H1 (cell line): ENCODE measurements around the gene NELL2. TPM values are rescaled to one million over a fixed set of nuclear protein-coding genes. Genes with fewer than 3 reads are reported as not detected.

Experiments
- CTCF ChIA-PET: fragments of 300-600 bp; sonication (Branson Sonifier 250); formaldehyde crosslinking; loops from one replicate; lab custom pipeline; 2021; ENCODE audit not compliant: partially characterized antibody; lab: Charles Lee
- POLR2A ChIA-PET: fragments of 300-600 bp; sonication (Branson Sonifier 250); formaldehyde crosslinking; loops from one replicate; lab custom pipeline; 2021; ENCODE audit warnings: inconsistent platforms; ENCODE audit not compliant: partially characterized antibody; lab: Charles Lee
- DNase-seq, 2 experiments: peaks; one replicate each; pipeline versions ENCODE4 v3.0.0 to v3.0.0-alpha.2; 2010 to 2022; ENCODE audit warnings: low spot score in 2 of 2, low read depth in 1 of 2, mixed read lengths in 1 of 2
- FAIRE-seq: peaks from 2 replicates; lab custom pipeline; 2011; peaks lifted over from hg19 to GRCh38; lab: Jason Lieb, UNC
- H2AFZ ChIP-seq: 2 replicates; pipeline ENCODE4 v1.8.1; 2012; ENCODE audit warnings: low read length, inconsistent platforms
- H2AK5ac ChIP-seq: 2 replicates; pipeline ENCODE4 v1.6.1; 2013; ENCODE audit warnings: low read depth, low read length
- H2BK120ac ChIP-seq: replicated peaks from 2 replicates; pipeline ENCODE3; 2013; ENCODE audit warnings: low read depth, low read length, inconsistent platforms
- H2BK12ac ChIP-seq: 2 replicates; pipeline ENCODE4 v1.6.1; 2013; ENCODE audit warnings: low read depth, low read length
- H2BK15ac ChIP-seq: 2 replicates; pipeline ENCODE4 v1.6.1; 2013; ENCODE audit warnings: low read length
- H2BK20ac ChIP-seq: 2 replicates; pipeline ENCODE4 v1.6.1; 2013; ENCODE audit warnings: low read length
- H2BK5ac ChIP-seq: 2 replicates; pipeline ENCODE4 v1.6.1; 2013; ENCODE audit warnings: low read depth, low read length
- H3K14ac ChIP-seq: 2 replicates; pipeline ENCODE4 v1.6.1; 2013; ENCODE audit warnings: inconsistent platforms; ENCODE audit not compliant: insufficient read length
- H3K18ac ChIP-seq: 2 replicates; pipeline ENCODE4 v1.6.1; 2013; ENCODE audit warnings: low read length; ENCODE audit errors: extremely low read depth
- H3K23ac ChIP-seq: 2 replicates; pipeline ENCODE4 v1.6.1; 2013; ENCODE audit warnings: inconsistent platforms; ENCODE audit not compliant: insufficient read length
- H3K23me2 ChIP-seq: 2 replicates; pipeline ENCODE4 v1.6.1; 2013; ENCODE audit warnings: low read depth, low read length
- H3K27ac ChIP-seq: 2 replicates; pipeline ENCODE4 v1.6.1; 2011; ENCODE audit warnings: low read depth, low read length, inconsistent platforms
- H3K27me3 ChIP-seq, 4 experiments: replicated peaks in 1 of 4; 1 replicate in 1 of 4; 2 replicates in 3 of 4; pipeline versions ENCODE4 v1.6.1 to v1.8.1; 2011 to 2013; ENCODE audit warnings: low read length in 3 of 4, mild to moderate bottlenecking in 3 of 4, inconsistent platforms in 2 of 4, mixed read lengths in 2 of 4, moderate library complexity in 1 of 4; ENCODE audit not compliant: control insufficient read depth in 3 of 4, insufficient read depth in 3 of 4; ENCODE audit errors: extremely low read depth in 1 of 4
- H3K36me3 ChIP-seq, 4 experiments: 2 replicates each; pipeline versions ENCODE4 v1.6.1 to v1.8.1; 2011 to 2013; ENCODE audit warnings: mild to moderate bottlenecking in 4 of 4, low read length in 3 of 4, moderate library complexity in 2 of 4, control low read depth in 1 of 4, inconsistent platforms in 1 of 4; ENCODE audit not compliant: insufficient read depth in 4 of 4, control insufficient read depth in 2 of 4
- H3K4ac ChIP-seq: replicated peaks from 2 replicates; pipeline ENCODE3; 2013; ENCODE audit warnings: low read length, low read depth, mixed read lengths, inconsistent platforms; ENCODE audit not compliant: insufficient read length
- H3K4me1 ChIP-seq, 4 experiments: replicated peaks in 1 of 4; 1 replicate in 1 of 4; 2 replicates in 3 of 4; pipeline versions ENCODE4 v1.6.1 to v1.8.1; 2011 to 2013; ENCODE audit warnings: low read length in 3 of 4, inconsistent platforms in 2 of 4, mixed read lengths in 1 of 4; ENCODE audit not compliant: insufficient read depth in 4 of 4, control insufficient read depth in 3 of 4
- H3K4me2 ChIP-seq, 2 experiments: 2 replicates each; pipeline versions ENCODE4 v1.6.1 to v1.8.1; 2011 to 2013; ENCODE audit warnings: low read depth in 2 of 2, low read length in 2 of 2, control low read depth in 1 of 2, inconsistent platforms in 1 of 2, mild to moderate bottlenecking in 1 of 2; ENCODE audit not compliant: insufficient read depth in 1 of 2
- H3K4me3 ChIP-seq, 4 experiments: fragments of 200-600, 300-600 bp in 1 of 4; sonication (generic), shearing (Covaris generic), sonication (Bioruptor Twin) in 1 of 4; 2 replicates each; pipeline versions ENCODE4 v1.5.1 to v1.8.1; 2011 to 2016; ENCODE audit warnings: low read length in 4 of 4, low read depth in 3 of 4, control low read depth in 2 of 4, inconsistent platforms in 2 of 4, mild to moderate bottlenecking in 2 of 4, mixed read lengths in 1 of 4, moderate library complexity in 1 of 4; ENCODE audit not compliant: insufficient read depth in 2 of 4; ENCODE audit errors: extremely low read depth in 1 of 4
- H3K56ac ChIP-seq: replicated peaks from 2 replicates; pipeline ENCODE3; 2013; ENCODE audit warnings: low read depth, mild to moderate bottlenecking, mixed read lengths, low read length, inconsistent platforms; ENCODE audit not compliant: insufficient read length
- H3K79me1 ChIP-seq: 2 replicates; pipeline ENCODE4 v1.6.1; 2013; ENCODE audit warnings: low read depth, low read length, control low read depth
- H3K79me2 ChIP-seq, 2 experiments: 2 replicates each; pipeline versions ENCODE4 v1.6.1 to v1.8.1; 2012 to 2013; ENCODE audit warnings: low read length in 2 of 2, mild to moderate bottlenecking in 2 of 2, inconsistent platforms in 1 of 2; ENCODE audit not compliant: insufficient read depth in 2 of 2, control insufficient read depth in 1 of 2
- H3K9ac ChIP-seq, 4 experiments: replicated peaks in 1 of 4; 1 replicate in 1 of 4; 2 replicates in 3 of 4; pipeline versions ENCODE4 v1.6.1 to v1.8.1; 2011 to 2013; ENCODE audit warnings: low read depth in 3 of 4, low read length in 3 of 4, control low read depth in 2 of 4, mild to moderate bottlenecking in 2 of 4, moderate library complexity in 2 of 4, inconsistent platforms in 1 of 4; ENCODE audit errors: extremely low read depth in 1 of 4
- H3K9me3 ChIP-seq, 2 experiments: 2 replicates each; pipeline versions ENCODE4 v1.6.1 to v1.8.1; 2012 to 2013; ENCODE audit warnings: mild to moderate bottlenecking in 2 of 2, moderate library complexity in 2 of 2, control low read depth in 1 of 2, inconsistent platforms in 1 of 2, low read depth in 1 of 2, low read length in 1 of 2, mixed read lengths in 1 of 2; ENCODE audit not compliant: insufficient read depth in 2 of 2
- H4K20me1 ChIP-seq, 2 experiments: replicated peaks in 1 of 2; 2 replicates each; pipeline versions ENCODE3 to v1.8.1; 2011 to 2013; ENCODE audit warnings: inconsistent platforms in 2 of 2, low read length in 2 of 2, mild to moderate bottlenecking in 1 of 2; ENCODE audit not compliant: insufficient read depth in 2 of 2, control insufficient read depth in 1 of 2
- H4K5ac ChIP-seq: 2 replicates; pipeline ENCODE4 v1.6.1; 2013; ENCODE audit warnings: low read length, low read depth, mixed read lengths, inconsistent platforms; ENCODE audit not compliant: insufficient read length
- H4K8ac ChIP-seq: 2 replicates; pipeline ENCODE4 v1.8.0; 2013; ENCODE audit warnings: mild to moderate bottlenecking, moderate library complexity, low read length, inconsistent platforms; ENCODE audit not compliant: insufficient read depth; ENCODE audit errors: extremely low read depth
- H4K91ac ChIP-seq: replicated peaks from 2 replicates; pipeline ENCODE3; 2013; ENCODE audit warnings: low read length, mixed read lengths, inconsistent platforms; ENCODE audit not compliant: insufficient read length
- CEBPB ChIP-seq: IDR thresholded peaks from 2 replicates; pipeline ENCODE4 v1.6.1; 2012; ENCODE audit warnings: low read depth, low read length
- GABPA ChIP-seq: IDR thresholded peaks from 2 replicates; pipeline ENCODE4 v1.6.1; 2011; ENCODE audit warnings: mild to moderate bottlenecking, low read length, moderate library complexity, borderline replicate concordance; ENCODE audit not compliant: insufficient read depth
- POLR2AphosphoS5 ChIP-seq: IDR thresholded peaks from 2 replicates; pipeline ENCODE4 v1.6.1; 2011; ENCODE audit warnings: low read depth, low read length
- TEAD4 ChIP-seq: IDR thresholded peaks from 2 replicates; pipeline ENCODE4 v1.6.1; 2012; ENCODE audit warnings: low read depth, low read length, inconsistent platforms, mixed read lengths
- WGBS, 2 experiments: shearing (Covaris generic) in 1 of 2; methylation state at CpG; one replicate each; pipeline versions ENCODE4 v1.1.6 to v1.1.7; 2013 to 2015; ENCODE audit warnings: low lambda C conversion rate in 2 of 2, mixed read lengths in 2 of 2, inconsistent platforms in 1 of 2, low coverage in 1 of 2, missing lambda C conversion rate in 1 of 2; ENCODE audit not compliant: insufficient replicate concordance in 2 of 2, insufficient coverage in 1 of 2, insufficient read length in 1 of 2; ENCODE audit errors: extremely low coverage in 1 of 2, missing lambda C conversion rate in 1 of 2; 5-methylcytosine and 5-hydroxymethylcytosine counted together
- polyA plus RNA-seq, 7 experiments: library from polyadenylated mRNA; depleted of rRNA in 3 of 7; stranded (reverse) in 5 of 7; unstranded in 2 of 7; fragments of >200 nt in 5 of 7; fragments of 200-250 nt in 2 of 7; gene quantifications; 1 replicate in 5 of 7; 2 replicates in 1 of 7; 4 replicates in 1 of 7; pipeline versions ENCODE4 v1.2.1 to v1.2.3, GENCODE V29; 2011 to 2013; ENCODE audit warnings: missing spikeins in 2 of 7, mixed read lengths in 2 of 7
- total RNA-seq: library from RNA; stranded (reverse); fragmentation: NEBNext Ultra II Directional; extraction: Animal tissue kit (Norgen Biotek cat#: 25700); gene quantifications from 2 replicates; pipeline ENCODE4 v1.2.1, GENCODE V29; 2021

Gene NELL2
- total and polyA plus RNA-seq, 2 of the 8 experiments (the other 6 are each of a cell fraction or from before 2014, with no cell fraction given) = 54.2 to 56.8 TPM

- Histone ChIP-seq H3K9ac (no peak overlapping the region), H3K4me1 (peaks cover 0 to 3% (median 0%) of the 10 kb centered on the region in 4 experiments; a peak in 2 of 7 replicates), H3K4ac (no peak overlapping the region), H3K14ac (no peak overlapping the region), H3K9me3 (no peaks in the 10 kb centered on the region), H2AFZ (no peak overlapping the region), H2BK120ac (no peak overlapping the region), H3K36me3 (no peaks in the 10 kb centered on the region), H3K27ac (no peak overlapping the region), H2BK15ac (no peak overlapping the region), H4K91ac (no peak overlapping the region), H3K79me2 (peaks cover 0 to 5% of the 10 kb centered on the region in 2 experiments; a peak in 3 of 4 replicates), H4K20me1 (no peaks in the 10 kb centered on the region), H2BK12ac (no peak overlapping the region), H2AK5ac (no peak overlapping the region), H2BK20ac (no peak overlapping the region), H4K5ac (no peak overlapping the region), H3K4me2 (no peak overlapping the region), H3K18ac (no peak overlapping the region), H3K23me2 (no peaks in the 10 kb centered on the region), H3K79me1 (no peaks in the 10 kb centered on the region; the same call in 1 of the 2 replicates), H3K23ac (no peak overlapping the region), H3K4me3 (no peak overlapping the region), H2BK5ac (no peak overlapping the region), H3K56ac (no peak overlapping the region), H4K8ac (no peak overlapping the region), H3K27me3 (no peaks in the 10 kb centered on the region)
- 88% methylated on average over 5 of the region's 5 CpGs; no CpG with 5 or more reads in 1 of the 2 experiments for WGBS, 2 experiments
- POLR2A ChIA-PET = no interaction called here
- FAIRE-seq (no peak), DNase-seq (no peak)
- no peak for TF ChIP-seq GABPA
- TF ChIP-seq CEBPB = no peak
- TF ChIP-seq TEAD4 = no peak
- no peak for TF ChIP-seq POLR2AphosphoS5
- CTCF ChIA-PET = no interaction called here
Observed at GRCh38 chr12:44835641-44836379, 40.3 kb downstream of the NELL2 start.
